HepG2 (cell line): ENCODE measurements around the gene SMTNL1. TPM values are rescaled to one million over a fixed set of nuclear protein-coding genes. Genes with fewer than 3 reads are reported as not detected.
A peak's percentile ranks its signal among the peaks of the same experiment; 100 is the strongest.

ENCODE experiments used
- CREBL2 ChIP-seq: sonication (generic); formaldehyde crosslinking; IDR thresholded peaks from 2 replicates; pipeline ENCODE4 v1.8.1; 2023; ENCODE audit warnings: missing genetic modification reagents, mild to moderate bottlenecking, borderline replicate concordance
- HHEX ChIP-seq: IDR thresholded peaks from 2 replicates; pipeline ENCODE4 v1.6.1; 2016; ENCODE audit warnings: control low read depth
- HIVEP1 ChIP-seq: sonication (generic); formaldehyde crosslinking; IDR thresholded peaks from 2 replicates; pipeline ENCODE4 v1.4.0; 2020; ENCODE audit warnings: mild to moderate bottlenecking, missing genetic modification reagents
- HNF1A ChIP-seq, 2 experiments: sonication (generic) in 1 of 2; formaldehyde crosslinking in 1 of 2; IDR thresholded peaks; 2 replicates each; pipeline versions ENCODE4 v1.4.0 to v1.6.1; 2016 to 2020; ENCODE audit warnings: borderline replicate concordance in 1 of 2, low read depth in 1 of 2, mild to moderate bottlenecking in 1 of 2, missing genetic modification reagents in 1 of 2
- MEIS2 ChIP-seq: sonication (generic); formaldehyde crosslinking; IDR thresholded peaks from 2 replicates; pipeline ENCODE4 v1.9.0; 2021; ENCODE audit warnings: mild to moderate bottlenecking, missing genetic modification reagents
- NFE2L1 ChIP-seq: sonication (generic); formaldehyde crosslinking; IDR thresholded peaks from 2 replicates; pipeline ENCODE4 v1.4.0; 2020; ENCODE audit warnings: missing genetic modification reagents, mild to moderate bottlenecking, borderline replicate concordance
- ZNF207 ChIP-seq: fragments of 450-650 bp; IDR thresholded peaks from 2 replicates; pipeline ENCODE4 v1.6.1; 2016; ENCODE audit warnings: antibody characterized with exemption, borderline replicate concordance
- ZNF256 ChIP-seq: sonication (generic); formaldehyde crosslinking; conservative IDR thresholded peaks from 2 replicates; pipeline ENCODE4 v1.4.0; 2020; ENCODE audit warnings: missing genetic modification reagents
- ZNF260 ChIP-seq: sonication (generic); formaldehyde crosslinking; IDR thresholded peaks from 2 replicates; pipeline ENCODE4 v1.4.0; 2020; ENCODE audit warnings: missing genetic modification reagents, low read depth, mild to moderate bottlenecking, borderline replicate concordance
- ZNF280D ChIP-seq: sonication (generic); formaldehyde crosslinking; IDR thresholded peaks from 2 replicates; pipeline ENCODE4 v1.5.1; 2020; ENCODE audit warnings: mild to moderate bottlenecking, missing genetic modification reagents
- ZNF558 ChIP-seq: sonication (generic); formaldehyde crosslinking; IDR thresholded peaks from 2 replicates; pipeline ENCODE4 v1.9.0; 2022; ENCODE audit warnings: mild to moderate bottlenecking, missing genetic modification reagents, borderline replicate concordance
- ZSCAN29 ChIP-seq: sonication (generic); formaldehyde crosslinking; conservative IDR thresholded peaks from 2 replicates; pipeline ENCODE4 v1.4.0; 2020; ENCODE audit warnings: mild to moderate bottlenecking, missing genetic modification reagents
- polyA plus RNA-seq, 8 experiments: library from polyadenylated mRNA; depleted of rRNA in 3 of 8; stranded (reverse) in 7 of 8; unstranded in 1 of 8; fragments of >200 nt; fragmentation: Illumina TruSeq in 4 of 8; extraction: Trizol in 4 of 8; gene quantifications; 2 replicates each; pipeline versions ENCODE4 v1.2.1 to v1.2.3, GENCODE V29; 2011 to 2016; ENCODE audit warnings: low read depth in 4 of 8, missing spikeins in 1 of 8, mixed read lengths in 1 of 8; ENCODE audit not compliant: insufficient read depth in 1 of 8
- total RNA-seq, 5 experiments: library from RNA; depleted of rRNA; stranded (reverse); fragments of >200 nt; fragmentation: Illumina TruSeq; extraction: Trizol; gene quantifications; 2 replicates each; pipeline ENCODE4 v1.2.3, GENCODE V29; 2016; ENCODE audit warnings: low read depth in 1 of 5
- TF ChIP-seq, protein P1 (sequence below): sonication (generic); formaldehyde crosslinking; conservative IDR thresholded peaks from 2 replicates; pipeline ENCODE4 v1.4.0; 2020; ENCODE audit warnings: missing genetic modification reagents
- TF ChIP-seq, protein P2 (sequence below), 2 experiments: sonication (generic) in 1 of 2; formaldehyde crosslinking in 1 of 2; IDR thresholded peaks; 2 replicates each; pipeline versions ENCODE4 v1.5.1 to v1.6.1; 2011 to 2020; ENCODE audit warnings: borderline replicate concordance in 1 of 2, low read depth in 1 of 2, low read length in 1 of 2, mild to moderate bottlenecking in 1 of 2, missing genetic modification reagents in 1 of 2, moderate library complexity in 1 of 2

Gene SMTNL1
- total and polyA plus RNA-seq, 2 of the 13 experiments (the other 11 are each of a cell fraction or from before 2014, with no cell fraction given) = 0.04 TPM; not detected in 1

GRCh38 chr11:57530596-57531507 lies 6.5 kb upstream of the SMTNL1 start, which contains the start of gene TIMM10 (continued):
- TF ChIP-seq, protein P1, sequence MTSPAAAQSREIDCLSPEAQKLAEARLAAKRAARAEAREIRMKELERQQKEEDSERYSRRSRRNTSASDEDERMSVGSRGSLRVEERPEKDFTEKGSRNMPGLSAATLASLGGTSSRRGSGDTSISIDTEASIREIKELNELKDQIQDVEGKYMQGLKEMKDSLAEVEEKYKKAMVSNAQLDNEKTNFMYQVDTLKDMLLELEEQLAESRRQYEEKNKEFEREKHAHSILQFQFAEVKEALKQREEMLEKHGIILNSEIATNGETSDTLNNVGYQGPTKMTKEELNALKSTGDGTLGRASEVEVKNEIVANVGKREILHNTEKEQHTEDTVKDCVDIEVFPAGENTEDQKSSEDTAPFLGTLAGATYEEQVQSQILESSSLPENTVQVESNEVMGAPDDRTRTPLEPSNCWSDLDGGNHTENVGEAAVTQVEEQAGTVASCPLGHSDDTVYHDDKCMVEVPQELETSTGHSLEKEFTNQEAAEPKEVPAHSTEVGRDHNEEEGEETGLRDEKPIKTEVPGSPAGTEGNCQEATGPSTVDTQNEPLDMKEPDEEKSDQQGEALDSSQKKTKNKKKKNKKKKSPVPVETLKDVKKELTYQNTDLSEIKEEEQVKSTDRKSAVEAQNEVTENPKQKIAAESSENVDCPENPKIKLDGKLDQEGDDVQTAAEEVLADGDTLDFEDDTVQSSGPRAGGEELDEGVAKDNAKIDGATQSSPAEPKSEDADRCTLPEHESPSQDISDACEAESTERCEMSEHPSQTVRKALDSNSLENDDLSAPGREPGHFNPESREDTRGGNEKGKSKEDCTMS (CRISPR knock-in tag) = no peak
- no peak for TF ChIP-seq HHEX (CRISPR knock-in tag)
- no peak for TF ChIP-seq ZNF280D (CRISPR knock-in tag)
- peak; percentile 53; the same call in 1 of the 2 replicates for TF ChIP-seq HNF1A (IDR thresholded peaks at IDR 0.05; ENCODE audit: low read depth)
- TF ChIP-seq HNF1A (CRISPR knock-in tag; IDR thresholded peaks at IDR 0.05; ENCODE audit: borderline replicate concordance) = no peak; the same call in 1 of the 2 replicates
- no peak for TF ChIP-seq ZNF260 (CRISPR knock-in tag)
- TF ChIP-seq HIVEP1 (CRISPR knock-in tag) = no peak
- TF ChIP-seq CREBL2 (CRISPR knock-in tag) = no peak
- TF ChIP-seq ZNF256 = no peak
- TF ChIP-seq MEIS2 (CRISPR knock-in tag) = peak; percentile 83
- TF ChIP-seq ZNF207 = no peak
- TF ChIP-seq ZSCAN29 = no peak
- no peak for TF ChIP-seq NFE2L1 (CRISPR knock-in tag)
- no peak for TF ChIP-seq ZNF558 (CRISPR knock-in tag)
- TF ChIP-seq, protein P2, sequence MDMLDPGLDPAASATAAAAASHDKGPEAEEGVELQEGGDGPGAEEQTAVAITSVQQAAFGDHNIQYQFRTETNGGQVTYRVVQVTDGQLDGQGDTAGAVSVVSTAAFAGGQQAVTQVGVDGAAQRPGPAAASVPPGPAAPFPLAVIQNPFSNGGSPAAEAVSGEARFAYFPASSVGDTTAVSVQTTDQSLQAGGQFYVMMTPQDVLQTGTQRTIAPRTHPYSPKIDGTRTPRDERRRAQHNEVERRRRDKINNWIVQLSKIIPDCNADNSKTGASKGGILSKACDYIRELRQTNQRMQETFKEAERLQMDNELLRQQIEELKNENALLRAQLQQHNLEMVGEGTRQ (IDR thresholded peaks at IDR 0.05; ENCODE audit: low read depth, low read length) = no peak
- TF ChIP-seq, protein P2 (CRISPR knock-in tag; IDR thresholded peaks at IDR 0.05; ENCODE audit: borderline replicate concordance) = peak; percentile 31; the same call in 1 of the 2 replicates
